ENCODE data around the gene EML3. TPM values are rescaled to one million over a fixed set of nuclear protein-coding genes. Genes with fewer than 3 reads are reported as not detected.

Gene EML3
- total RNA-seq, 2 donors from 2014 or later = 51.5 to 57.7 TPM

DNA sequence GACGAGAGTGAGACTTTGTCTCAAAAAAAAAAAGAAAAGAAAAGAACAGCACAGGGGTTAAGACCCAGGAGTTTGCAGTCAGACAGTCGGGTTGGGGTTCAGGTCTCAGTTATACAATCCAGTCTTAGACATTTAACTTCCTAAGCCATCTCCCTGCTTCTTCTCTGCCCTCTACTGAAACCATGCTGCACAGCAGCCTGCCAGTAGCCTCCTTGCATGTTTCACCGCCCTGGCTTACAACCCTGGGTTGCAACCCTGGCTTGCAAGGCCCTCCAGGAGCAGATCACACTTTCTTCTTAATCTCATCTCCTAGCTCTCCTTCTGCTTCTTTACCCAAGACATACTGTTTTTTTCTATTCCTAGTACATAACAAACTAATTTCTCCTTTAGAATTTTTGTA, 15.1 kb upstream of the EML3 start:
- Histone ChIP-seq H3K4me3 (ENCODE audit: low read length) (no peak overlapping the region), H3K36me3 (ENCODE audit: control insufficient read depth, insufficient read depth, low read length) (peaks cover 84% of the 10 kb centered on the region), H3K27me3 (ENCODE audit: control insufficient read depth, insufficient read depth, low read length, poor library complexity, severe bottlenecking) (no peaks in the 10 kb centered on the region), H3K27ac (ENCODE audit: low read depth, low read length) (no peak overlapping the region), H3K4me1 (ENCODE audit: control insufficient read depth, insufficient read depth, low read length) (no peaks in the 10 kb centered on the region), H3K9me3 (ENCODE audit: control insufficient read depth, low read length) (no peaks in the 10 kb centered on the region), H3K9ac (ENCODE audit: extremely low read depth, low read length, poor library complexity, severe bottlenecking) (no peak overlapping the region)
- peaks cover 81% of the 10 kb centered on the region for H3K36me3 Mint-ChIP-seq (ENCODE audit: low read depth)
- no peaks in the 10 kb centered on the region for H3K27me3 Mint-ChIP-seq (ENCODE audit: insufficient read depth)
- H3K4me3 Mint-ChIP-seq = no peak overlapping the region
- H3K4me1 Mint-ChIP-seq = no peaks in the 10 kb centered on the region
- TF ChIP-seq, protein P1, sequence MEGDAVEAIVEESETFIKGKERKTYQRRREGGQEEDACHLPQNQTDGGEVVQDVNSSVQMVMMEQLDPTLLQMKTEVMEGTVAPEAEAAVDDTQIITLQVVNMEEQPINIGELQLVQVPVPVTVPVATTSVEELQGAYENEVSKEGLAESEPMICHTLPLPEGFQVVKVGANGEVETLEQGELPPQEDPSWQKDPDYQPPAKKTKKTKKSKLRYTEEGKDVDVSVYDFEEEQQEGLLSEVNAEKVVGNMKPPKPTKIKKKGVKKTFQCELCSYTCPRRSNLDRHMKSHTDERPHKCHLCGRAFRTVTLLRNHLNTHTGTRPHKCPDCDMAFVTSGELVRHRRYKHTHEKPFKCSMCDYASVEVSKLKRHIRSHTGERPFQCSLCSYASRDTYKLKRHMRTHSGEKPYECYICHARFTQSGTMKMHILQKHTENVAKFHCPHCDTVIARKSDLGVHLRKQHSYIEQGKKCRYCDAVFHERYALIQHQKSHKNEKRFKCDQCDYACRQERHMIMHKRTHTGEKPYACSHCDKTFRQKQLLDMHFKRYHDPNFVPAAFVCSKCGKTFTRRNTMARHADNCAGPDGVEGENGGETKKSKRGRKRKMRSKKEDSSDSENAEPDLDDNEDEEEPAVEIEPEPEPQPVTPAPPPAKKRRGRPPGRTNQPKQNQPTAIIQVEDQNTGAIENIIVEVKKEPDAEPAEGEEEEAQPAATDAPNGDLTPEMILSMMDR (conservative IDR thresholded peaks at IDR 0.05) = no peak
- H3K9me3 Mint-ChIP-seq = no peaks in the 10 kb centered on the region
- H3K27ac Mint-ChIP-seq = peak overlapping the region; percentile 57
- 93 to 95% methylated on average over 2 to 3 of the region's 3 CpGs for WGBS, 2 experiments (ENCODE audit: insufficient coverage in 1 of 2, insufficient read length in 1 of 2)
- no peak for DNase-seq

DNA sequence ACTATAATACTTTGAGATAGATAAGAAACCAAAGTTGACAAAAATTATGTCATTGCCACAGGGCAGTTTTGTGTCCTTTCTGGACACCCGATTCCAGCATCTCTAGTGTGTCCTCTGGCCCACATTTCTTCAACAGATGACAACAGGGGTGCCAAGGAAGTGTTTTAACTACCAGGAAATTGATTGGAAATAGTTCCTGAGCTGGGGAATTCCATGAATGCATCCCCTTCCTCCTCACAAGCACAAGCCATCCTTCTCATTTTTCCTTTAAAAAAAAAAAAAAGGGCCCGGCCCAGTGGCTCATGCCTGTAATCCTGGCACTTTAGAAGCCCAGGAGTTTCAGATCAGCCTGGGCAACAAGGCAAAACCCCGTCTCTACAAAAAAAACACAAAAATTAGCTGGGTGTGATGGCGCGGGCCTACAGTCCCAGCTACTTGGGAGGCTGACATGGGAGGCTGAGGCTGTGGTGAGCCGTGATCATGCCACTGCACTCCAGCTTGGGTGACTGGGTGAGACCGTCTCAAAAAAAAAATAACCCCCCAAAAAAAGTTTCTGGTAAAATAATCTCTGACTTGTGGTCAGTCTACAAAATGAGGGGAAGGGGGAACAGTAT, 10.0 kb upstream of the EML3 start:
- Histone ChIP-seq H3K27me3 (ENCODE audit: control insufficient read depth, insufficient read depth, low read length, poor library complexity, severe bottlenecking) (no peaks in the 10 kb centered on the region), H3K27ac (ENCODE audit: low read depth, low read length) (peak overlapping the region; percentile 74), H3K36me3 (ENCODE audit: control insufficient read depth, insufficient read depth, low read length) (peaks cover 33% of the 10 kb centered on the region), H3K9me3 (ENCODE audit: control insufficient read depth, low read length) (no peaks in the 10 kb centered on the region), H3K4me1 (ENCODE audit: control insufficient read depth, insufficient read depth, low read length) (no peaks in the 10 kb centered on the region), H3K9ac (ENCODE audit: extremely low read depth, low read length, poor library complexity, severe bottlenecking) (no peak overlapping the region), H3K4me3 (ENCODE audit: low read length) (peak overlapping the region; percentile 65)
- Mint-ChIP-seq H3K36me3 (ENCODE audit: low read depth) (peaks cover 43% of the 10 kb centered on the region), H3K27me3 (ENCODE audit: insufficient read depth) (no peaks in the 10 kb centered on the region), H3K9me3 (no peaks in the 10 kb centered on the region), H3K4me1 (peaks cover 13% of the 10 kb centered on the region), H3K4me3 (peak overlapping the region; percentile 77), H3K27ac (peak overlapping the region; percentile 95)
- no peak for DNase-seq
- 90 to 95% methylated on average over 2 to 7 of the region's 7 CpGs for WGBS, 2 experiments (ENCODE audit: insufficient coverage in 1 of 2, insufficient read length in 1 of 2)
- TF ChIP-seq, protein P1 (conservative IDR thresholded peaks at IDR 0.05) = no peak

DNA sequence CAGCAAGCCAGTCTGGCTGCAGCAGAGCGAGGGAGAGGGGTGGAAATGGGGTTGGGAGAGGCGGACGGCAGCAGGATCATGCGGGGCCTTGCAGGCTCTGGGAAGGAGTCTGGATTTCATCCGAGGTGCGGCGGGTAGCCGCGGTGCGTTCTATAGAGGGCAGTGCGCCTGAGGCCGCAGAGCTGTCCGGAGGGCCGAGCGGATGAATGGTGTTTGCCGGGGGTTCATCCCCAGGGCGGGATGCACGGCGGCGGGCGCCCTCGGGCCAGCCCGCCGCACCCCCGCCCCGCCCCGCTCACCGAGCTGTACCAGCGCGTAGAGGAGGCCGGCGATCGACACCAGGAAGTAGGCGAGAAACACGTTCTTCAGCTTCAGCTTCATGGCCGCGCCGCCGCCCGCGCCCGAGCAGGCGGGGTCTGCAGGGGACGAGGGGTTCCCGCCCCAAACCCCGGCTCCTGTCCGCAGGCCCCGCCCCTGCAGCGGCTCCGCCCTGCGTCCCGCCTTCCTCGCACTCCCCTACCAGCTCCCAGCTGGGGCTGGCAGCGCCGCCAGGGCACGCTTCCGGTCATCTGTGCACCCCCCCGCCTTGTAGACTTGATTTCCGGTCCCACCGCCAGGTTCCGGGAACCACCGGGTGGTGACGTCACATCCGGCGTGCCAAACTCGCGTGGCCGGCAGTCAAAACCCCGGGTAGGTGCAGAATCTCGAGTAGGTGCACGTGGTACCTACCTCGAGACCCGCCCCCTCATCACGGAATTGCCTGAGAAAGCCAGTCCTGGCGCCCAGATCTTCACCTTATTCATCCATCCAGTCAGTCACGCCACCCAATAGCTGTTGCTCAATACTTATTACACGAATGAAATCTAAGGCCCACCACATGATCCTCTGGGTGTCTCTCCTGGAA, 9.2 kb upstream of the EML3 start, which contains the start of gene B3GAT3:
Gene B3GAT3 (minus strand): TSS at position 420 of the 904 bp plus-strand sequence. CDS start 39 bp downstream, at position 381.
- H3K4me1 ChIP-seq (ENCODE audit: control insufficient read depth, insufficient read depth, low read length) = no peaks in the 10 kb centered on the region
- H3K27ac Mint-ChIP-seq = peak within 1 kb of the TSS; percentile 95
- TF ChIP-seq, protein P1 (conservative IDR thresholded peaks at IDR 0.05) = peak; percentile 12
- H3K36me3 Mint-ChIP-seq (ENCODE audit: low read depth) = peaks cover 35% of the 10 kb centered on the region
- H3K9ac ChIP-seq (ENCODE audit: extremely low read depth, low read length, poor library complexity, severe bottlenecking) = peak within 1 kb of the TSS; percentile 68
- H3K9me3 Mint-ChIP-seq = no peaks in the 10 kb centered on the region
- peak within 1 kb of the TSS; percentile 74 for H3K27ac ChIP-seq (ENCODE audit: low read depth, low read length)
- H3K4me3 Mint-ChIP-seq = peak within 1 kb of the TSS; percentile 77
- H3K4me3 ChIP-seq (ENCODE audit: low read length) = peak within 1 kb of the TSS; percentile 91
- H3K9me3 ChIP-seq (ENCODE audit: control insufficient read depth, low read length) = no peaks in the 10 kb centered on the region
- H3K27me3 ChIP-seq (ENCODE audit: control insufficient read depth, insufficient read depth, low read length, poor library complexity, severe bottlenecking) = no peaks in the 10 kb centered on the region
- no peaks in the 10 kb centered on the region for H3K27me3 Mint-ChIP-seq (ENCODE audit: insufficient read depth)
- H3K36me3 ChIP-seq (ENCODE audit: control insufficient read depth, insufficient read depth, low read length) = peaks cover 26% of the 10 kb centered on the region
- DNase-seq = peak; percentile 99
- 3 to 7% methylated on average over 31 to 77 of the region's 77 CpGs for WGBS, 2 experiments (ENCODE audit: insufficient coverage in 1 of 2, insufficient read length in 1 of 2)
- H3K4me1 Mint-ChIP-seq = peaks cover 13% of the 10 kb centered on the region

Data from endodermal cell (in vitro differentiated cells).